HL-60 (cell line): ENCODE results near the gene AVPI1.

ENCODE experiments used
- DNase-seq, 2 experiments: peaks; one replicate each; pipeline ENCODE4 v3.0.0-alpha.2; 2010 to 2020; ENCODE audit warnings: low read depth in 1 of 2, low spot score in 1 of 2
- H3K27ac ChIP-seq: fragments of 250-450 bp; sonication (Bioruptor Pico); replicated peaks from 2 replicates; pipeline ENCODE4 v1.5.1; 2020; ENCODE audit warnings: mild to moderate bottlenecking, moderate library complexity
- H3K27me3 ChIP-seq: fragments of 250-450 bp; sonication (Bioruptor Pico); 2 replicates; pipeline ENCODE4 v1.5.1; 2021; ENCODE audit warnings: mild to moderate bottlenecking, moderate library complexity; ENCODE audit not compliant: insufficient read depth, poor library complexity, severe bottlenecking
- H3K4me3 ChIP-seq: replicated peaks from 2 replicates; pipeline ENCODE4 v1.5.1; 2011; ENCODE audit warnings: mild to moderate bottlenecking, control low read depth, low read length; ENCODE audit not compliant: insufficient read depth
- GABPA ChIP-seq: IDR thresholded peaks from 2 replicates; pipeline ENCODE4 v1.6.1; 2012; ENCODE audit warnings: low read depth
- POLR2AphosphoS5 ChIP-seq: IDR thresholded peaks from 2 replicates; pipeline ENCODE4 v1.6.1; 2012; ENCODE audit warnings: low read depth
- SPI1 ChIP-seq: IDR thresholded peaks from 2 replicates; pipeline ENCODE4 v1.6.1; 2012; ENCODE audit warnings: low read depth, mild to moderate bottlenecking, borderline replicate concordance
- TF ChIP-seq, protein P1 (sequence below): IDR thresholded peaks from one replicate; pipeline ENCODE4 v1.5.1; 2011; ENCODE audit warnings: low read length, control low read depth, inconsistent platforms; ENCODE audit not compliant: insufficient read depth
- TF ChIP-seq, protein P2 (sequence below): IDR thresholded peaks from 2 replicates; pipeline ENCODE4 v1.6.1; 2012; ENCODE audit warnings: low read depth; ENCODE audit not compliant: insufficient replicate concordance

Gene AVPI1

DNA sequence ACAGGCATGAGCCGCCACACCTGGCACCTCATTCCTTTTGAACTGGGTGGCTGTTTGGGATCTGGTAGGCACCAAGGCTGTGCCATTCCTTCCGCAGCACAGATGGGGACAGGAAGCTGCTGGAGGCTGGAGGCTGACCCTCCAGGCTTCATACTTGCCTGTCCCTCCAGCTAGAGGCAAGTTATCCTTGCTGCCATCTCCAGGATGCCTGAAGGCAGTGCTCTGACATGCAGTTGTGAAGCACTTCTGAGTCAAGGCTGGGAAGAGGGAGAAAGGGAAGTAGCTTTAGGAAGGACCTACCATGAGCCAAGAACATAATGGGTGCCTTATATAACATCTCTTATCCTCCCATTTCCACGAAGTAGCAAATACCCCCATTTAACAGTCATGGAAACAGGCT, 36.0 kb upstream of the AVPI1 start:
- Histone ChIP-seq H3K27ac (no peak overlapping the region), H3K4me3 (no peak overlapping the region), H3K27me3 (no peaks in the 10 kb centered on the region)
- DNase-seq: no peak
- TF ChIP-seq, protein P1, sequence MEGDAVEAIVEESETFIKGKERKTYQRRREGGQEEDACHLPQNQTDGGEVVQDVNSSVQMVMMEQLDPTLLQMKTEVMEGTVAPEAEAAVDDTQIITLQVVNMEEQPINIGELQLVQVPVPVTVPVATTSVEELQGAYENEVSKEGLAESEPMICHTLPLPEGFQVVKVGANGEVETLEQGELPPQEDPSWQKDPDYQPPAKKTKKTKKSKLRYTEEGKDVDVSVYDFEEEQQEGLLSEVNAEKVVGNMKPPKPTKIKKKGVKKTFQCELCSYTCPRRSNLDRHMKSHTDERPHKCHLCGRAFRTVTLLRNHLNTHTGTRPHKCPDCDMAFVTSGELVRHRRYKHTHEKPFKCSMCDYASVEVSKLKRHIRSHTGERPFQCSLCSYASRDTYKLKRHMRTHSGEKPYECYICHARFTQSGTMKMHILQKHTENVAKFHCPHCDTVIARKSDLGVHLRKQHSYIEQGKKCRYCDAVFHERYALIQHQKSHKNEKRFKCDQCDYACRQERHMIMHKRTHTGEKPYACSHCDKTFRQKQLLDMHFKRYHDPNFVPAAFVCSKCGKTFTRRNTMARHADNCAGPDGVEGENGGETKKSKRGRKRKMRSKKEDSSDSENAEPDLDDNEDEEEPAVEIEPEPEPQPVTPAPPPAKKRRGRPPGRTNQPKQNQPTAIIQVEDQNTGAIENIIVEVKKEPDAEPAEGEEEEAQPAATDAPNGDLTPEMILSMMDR: no peak
- no peak for TF ChIP-seq POLR2AphosphoS5
- TF ChIP-seq, protein P2, sequence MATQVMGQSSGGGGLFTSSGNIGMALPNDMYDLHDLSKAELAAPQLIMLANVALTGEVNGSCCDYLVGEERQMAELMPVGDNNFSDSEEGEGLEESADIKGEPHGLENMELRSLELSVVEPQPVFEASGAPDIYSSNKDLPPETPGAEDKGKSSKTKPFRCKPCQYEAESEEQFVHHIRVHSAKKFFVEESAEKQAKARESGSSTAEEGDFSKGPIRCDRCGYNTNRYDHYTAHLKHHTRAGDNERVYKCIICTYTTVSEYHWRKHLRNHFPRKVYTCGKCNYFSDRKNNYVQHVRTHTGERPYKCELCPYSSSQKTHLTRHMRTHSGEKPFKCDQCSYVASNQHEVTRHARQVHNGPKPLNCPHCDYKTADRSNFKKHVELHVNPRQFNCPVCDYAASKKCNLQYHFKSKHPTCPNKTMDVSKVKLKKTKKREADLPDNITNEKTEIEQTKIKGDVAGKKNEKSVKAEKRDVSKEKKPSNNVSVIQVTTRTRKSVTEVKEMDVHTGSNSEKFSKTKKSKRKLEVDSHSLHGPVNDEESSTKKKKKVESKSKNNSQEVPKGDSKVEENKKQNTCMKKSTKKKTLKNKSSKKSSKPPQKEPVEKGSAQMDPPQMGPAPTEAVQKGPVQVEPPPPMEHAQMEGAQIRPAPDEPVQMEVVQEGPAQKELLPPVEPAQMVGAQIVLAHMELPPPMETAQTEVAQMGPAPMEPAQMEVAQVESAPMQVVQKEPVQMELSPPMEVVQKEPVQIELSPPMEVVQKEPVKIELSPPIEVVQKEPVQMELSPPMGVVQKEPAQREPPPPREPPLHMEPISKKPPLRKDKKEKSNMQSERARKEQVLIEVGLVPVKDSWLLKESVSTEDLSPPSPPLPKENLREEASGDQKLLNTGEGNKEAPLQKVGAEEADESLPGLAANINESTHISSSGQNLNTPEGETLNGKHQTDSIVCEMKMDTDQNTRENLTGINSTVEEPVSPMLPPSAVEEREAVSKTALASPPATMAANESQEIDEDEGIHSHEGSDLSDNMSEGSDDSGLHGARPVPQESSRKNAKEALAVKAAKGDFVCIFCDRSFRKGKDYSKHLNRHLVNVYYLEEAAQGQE: no peak
- TF ChIP-seq SPI1: no peak

DNA sequence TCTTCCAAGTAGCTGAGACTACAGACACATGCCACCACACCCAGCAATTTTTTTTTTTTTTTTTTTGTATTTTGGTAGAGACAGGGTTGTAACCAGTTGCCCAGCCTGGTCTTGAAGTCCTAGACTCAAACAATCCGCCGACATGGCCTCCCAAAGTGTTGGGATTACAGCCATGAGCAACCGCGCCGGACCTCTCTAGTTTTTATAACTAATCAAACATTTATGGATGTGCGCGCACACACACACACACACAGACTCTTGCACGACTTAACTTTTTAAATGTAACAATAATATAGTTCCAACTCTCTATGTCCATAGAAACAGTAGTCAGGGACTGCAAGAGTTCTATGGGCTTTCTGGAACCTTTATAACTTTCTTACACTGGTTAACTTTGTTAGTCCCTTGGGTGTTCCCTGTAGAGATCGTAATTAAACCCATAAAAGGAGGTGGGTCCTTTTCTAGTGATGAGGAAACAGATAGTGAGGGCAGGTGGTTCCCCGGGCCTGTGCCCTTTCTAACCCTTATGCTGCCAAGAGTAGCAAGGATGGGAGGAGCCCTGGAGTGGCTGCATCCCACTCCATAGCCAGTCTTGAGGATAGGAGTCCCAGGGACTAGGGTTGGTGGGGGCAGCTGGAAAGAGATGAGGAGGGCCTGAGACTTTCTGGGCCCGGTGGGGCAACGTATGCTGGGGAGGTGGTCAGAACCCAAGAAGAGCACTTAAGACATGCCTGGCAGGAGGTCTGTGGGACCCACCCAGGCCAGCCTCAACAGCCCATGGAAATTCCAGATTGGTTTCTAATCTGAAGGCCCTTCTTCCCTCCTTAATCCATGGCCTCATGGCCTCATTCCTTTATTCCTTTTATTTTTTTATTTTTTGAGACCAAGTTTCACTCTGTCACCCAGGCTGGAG, 35.1 kb upstream of the AVPI1 start:
- DNase-seq: no peak
- H3K27me3 ChIP-seq: no peaks in the 10 kb centered on the region
- H3K4me3 ChIP-seq: no peak overlapping the region
- no peak for TF ChIP-seq POLR2AphosphoS5
- TF ChIP-seq, protein P1: no peak
- no peak for TF ChIP-seq GABPA
- H3K27ac ChIP-seq: no peak overlapping the region

DNA sequence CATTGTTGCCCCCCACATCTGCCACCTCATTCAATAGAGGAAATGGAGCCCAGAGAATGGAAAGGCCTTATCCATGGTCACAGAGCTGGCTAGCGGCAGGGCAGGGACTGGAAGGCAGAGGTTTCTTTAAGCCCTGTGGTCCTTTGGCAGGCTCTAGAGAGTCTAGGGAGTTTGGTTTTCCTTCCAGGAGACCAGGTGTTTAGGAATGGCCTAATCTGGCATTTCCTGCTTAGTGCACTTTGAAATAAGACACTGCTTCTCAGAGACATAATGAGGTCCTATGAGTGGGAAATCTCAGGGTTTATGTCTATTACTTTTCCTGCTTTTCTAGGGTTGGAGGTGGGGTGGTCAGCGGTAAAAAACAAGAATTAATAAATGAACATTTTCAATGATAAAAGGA, 32.6 kb upstream of the AVPI1 start:
- no peak for DNase-seq
- Histone ChIP-seq H3K27me3 (no peaks in the 10 kb centered on the region), H3K27ac (no peak overlapping the region), H3K4me3 (no peak overlapping the region)
- TF ChIP-seq POLR2AphosphoS5: no peak

DNA sequence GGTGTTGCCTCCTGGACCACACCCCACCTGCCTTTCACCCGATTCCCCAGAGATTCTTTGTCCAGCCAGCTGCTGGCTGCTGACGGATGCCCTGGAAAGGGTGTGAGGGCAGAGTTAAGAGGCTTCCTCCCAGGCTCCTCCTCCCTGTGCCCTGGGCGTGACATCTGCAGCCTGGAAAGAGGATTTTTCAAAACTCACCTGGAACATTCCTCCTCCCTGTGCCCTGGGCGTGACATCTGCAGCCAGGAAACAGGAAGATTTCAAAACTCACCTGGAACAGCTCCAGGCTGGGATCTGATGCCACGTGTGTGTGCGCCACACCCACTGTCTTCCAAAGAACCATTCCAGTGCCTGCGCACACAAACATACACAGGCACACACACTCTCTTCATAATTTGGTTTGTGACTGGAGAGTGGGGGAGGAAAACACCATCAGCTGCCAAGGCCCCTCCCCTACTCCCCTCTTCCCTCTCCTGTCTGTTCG, 31.7 kb upstream of the AVPI1 start:
- TF ChIP-seq SPI1 (no peak), POLR2AphosphoS5 (no peak), GABPA (no peak)
- TF ChIP-seq, protein P1: no peak
- TF ChIP-seq, protein P2: no peak
- DNase-seq: no peak
- Histone ChIP-seq H3K27me3 (no peaks in the 10 kb centered on the region), H3K4me3 (no peak overlapping the region), H3K27ac (no peak overlapping the region)
